OCI-LY1 (cell line): ENCODE results near the gene RBM10.

Source experiments
- CTCF ChIP-seq: fragments of 200-600 bp; sonication (generic), shearing (Covaris generic); IDR thresholded peaks from 2 replicates; pipeline ENCODE4 v1.5.1; 2017; ENCODE audit warnings: mild to moderate bottlenecking, antibody characterized with exemption, low read length, moderate library complexity, mixed read lengths
- EZH2 ChIP-seq: fragments of 200-600 bp; sonication (generic), shearing (Covaris generic); IDR thresholded peaks from 2 replicates; pipeline ENCODE4 v1.8.0; 2017; ENCODE audit warnings: borderline replicate concordance, mixed run types, mild to moderate bottlenecking, antibody characterized with exemption, low read length, moderate library complexity, mixed read lengths

- TF ChIP-seq CTCF = no peak
- no peak for TF ChIP-seq EZH2
Measured at GRCh38 chrX:47217852-47218279, 72.8 kb downstream of the RBM10 start.
